Stimulated activated CD4-positive, alpha-beta T cell treated with anti-CD3 and anti-CD28 coated beads, TNF-alpha, amount 100 ng/mL, for 1 hour (primary cell): Measurements from ENCODE around the gene CFI.
"Not testable (repeated sequence)": the region's sequence is repeated elsewhere in the genome, so short reads cannot be mapped to it uniquely, and the experiment has no call there.

Source experiments
- DNase-seq, 3 donors: peaks; one replicate each; pipeline ENCODE4 v3.0.0-alpha.2; 2020; ENCODE audit warnings: low read depth in 3 of 3, low spot score in 1 of 3

CFI gene

DNA sequence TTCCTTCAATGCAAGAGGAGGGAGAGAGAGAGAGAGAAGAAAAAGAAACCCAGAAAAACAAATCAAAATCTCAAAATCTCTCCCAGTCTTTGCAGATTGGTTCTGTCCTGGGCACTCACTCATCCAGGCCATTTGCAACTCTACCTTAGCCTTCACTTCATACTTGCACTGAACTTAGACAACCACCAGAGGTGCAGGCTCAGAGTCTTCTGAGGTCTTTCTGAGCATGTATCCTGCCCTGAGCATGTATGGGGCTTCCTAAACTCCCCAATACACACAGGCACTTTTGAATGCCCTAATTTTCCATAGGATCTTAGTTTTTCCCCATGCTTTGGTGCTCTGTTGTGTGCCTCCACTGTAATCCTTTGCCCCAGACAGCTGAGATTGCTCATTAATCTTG, 2.9 kb downstream of the CFI start:
- DNase-seq = no peak

- DNase-seq = no peak
Observed at GRCh38 chr4:109795059-109795458, 6.7 kb downstream of the CFI start.

DNA sequence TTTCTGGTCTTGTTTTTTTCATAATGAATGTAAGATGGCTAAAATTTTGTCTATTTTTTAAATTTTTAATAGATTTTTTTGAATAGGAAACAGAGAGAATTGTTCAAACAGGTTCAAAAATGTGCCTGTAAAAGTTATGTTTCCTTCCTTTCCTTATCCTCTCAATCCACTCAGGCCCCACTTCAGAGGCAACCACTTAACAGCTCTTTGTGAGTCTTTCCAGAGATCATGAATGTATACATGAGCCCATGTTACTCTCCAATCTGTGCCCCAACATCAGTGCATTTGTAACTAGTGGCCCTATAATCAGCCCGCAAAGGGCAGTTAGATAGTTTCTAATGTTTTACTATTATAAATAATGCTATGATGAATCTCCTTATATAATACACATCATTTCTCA, 14.0 kb downstream of the CFI start:
- DNase-seq = no peak

DNA sequence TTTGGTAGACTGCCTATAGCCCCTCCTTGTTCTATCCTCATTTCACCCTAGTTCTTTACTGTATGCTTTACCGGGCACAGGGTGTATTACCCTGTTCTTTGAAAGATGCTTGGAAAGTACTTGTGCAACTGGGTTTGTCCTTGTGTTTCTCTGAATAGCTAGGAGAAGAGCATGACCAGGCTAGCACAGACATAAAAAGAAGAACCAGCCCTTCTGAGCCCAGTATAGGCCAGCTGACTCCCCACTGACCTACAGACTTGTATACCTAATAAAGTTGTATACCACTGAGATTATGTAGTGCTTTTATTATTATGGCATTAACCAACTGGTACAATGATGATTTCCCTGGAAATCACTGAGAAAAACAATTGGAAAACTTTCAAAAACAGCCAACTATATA, 15.0 kb downstream of the CFI start:
- DNase-seq = no peak

DNA sequence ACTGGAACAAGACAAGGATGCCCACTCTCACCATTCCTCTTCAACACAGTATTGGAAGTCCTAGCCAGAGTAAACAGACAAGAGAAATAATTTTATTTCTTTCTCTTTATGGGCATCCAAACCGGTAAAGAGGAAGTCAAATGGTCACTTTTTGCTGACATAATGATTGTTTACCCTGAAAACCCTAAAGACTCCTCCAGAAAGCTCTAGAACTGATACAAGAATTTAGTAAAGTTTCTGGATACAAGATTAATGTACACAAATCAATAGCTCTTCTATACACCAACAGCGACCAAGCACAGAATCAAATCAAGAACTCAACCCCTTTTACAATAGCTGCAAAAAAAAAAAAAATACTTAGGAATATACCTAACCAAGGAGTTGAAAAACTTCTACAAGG, 19.7 kb downstream of the CFI start:
- not testable (repeated sequence) for DNase-seq

- no peak for DNase-seq
Observed at GRCh38 chr4:109764789-109765402, 36.9 kb downstream of the CFI start.

GRCh38 chr4:109764376-109764775, 37.4 kb downstream of the CFI start:
- DNase-seq = no peak

DNA sequence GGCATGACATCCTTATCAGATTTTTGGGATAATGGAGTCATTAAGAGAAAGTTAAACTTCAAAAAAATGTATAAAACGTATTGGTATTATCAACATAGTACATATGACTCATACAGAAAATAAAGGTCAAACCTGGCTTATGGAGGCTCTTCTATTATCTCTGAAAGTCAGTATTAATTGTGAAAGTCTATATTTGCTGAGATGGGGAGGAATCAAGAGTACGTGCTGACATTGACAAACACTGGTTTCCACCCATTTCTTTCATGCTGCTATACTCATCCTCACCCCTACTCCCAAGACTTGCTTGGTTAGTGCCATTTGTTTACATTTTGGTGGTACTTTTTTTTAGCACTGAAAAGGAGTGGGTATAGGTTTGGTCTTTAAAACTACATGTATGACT, 41.1 kb downstream of the CFI start:
- DNase-seq = no peak

DNA sequence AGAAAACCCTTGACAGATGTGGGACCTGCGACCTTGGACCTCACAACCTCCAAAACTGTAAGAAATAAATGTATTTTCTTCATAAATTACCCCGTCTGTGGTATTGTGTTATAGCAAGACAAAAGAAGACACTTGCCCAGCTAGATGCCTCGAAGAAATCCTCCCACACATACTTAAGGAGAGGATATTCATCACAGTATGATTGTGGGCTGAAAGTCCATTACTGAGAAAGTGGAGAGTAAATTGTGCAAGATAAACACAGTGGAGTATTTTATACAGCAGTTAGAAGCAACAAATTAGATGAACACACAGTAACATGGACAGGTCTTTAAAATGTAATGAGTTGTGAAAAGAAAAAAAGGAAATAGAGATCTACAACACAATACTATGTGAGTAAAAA, 46.1 kb downstream of the CFI start:
- DNase-seq = no peak

- DNase-seq = no peak
Observed at GRCh38 chr4:109754093-109754857, 47.5 kb downstream of the CFI start.

DNA sequence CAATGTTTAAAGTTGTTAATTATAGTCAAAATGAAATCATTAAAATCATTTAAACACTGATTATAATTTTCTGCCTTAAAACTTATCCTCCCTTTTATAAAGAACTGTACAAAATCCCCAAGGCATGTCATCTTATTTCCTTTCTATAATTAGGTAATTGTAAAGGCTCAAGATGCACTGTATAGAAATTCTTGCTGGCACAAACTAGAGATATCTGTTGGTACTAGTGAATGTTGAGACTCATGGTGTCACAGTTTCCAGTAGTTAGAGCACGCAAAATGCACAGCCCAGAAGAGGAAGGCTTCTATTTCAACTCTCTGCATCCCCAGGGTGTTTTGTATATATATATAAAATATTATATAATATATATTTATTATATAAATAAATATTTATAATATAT, 49.3 kb downstream of the CFI start:
- no peak for DNase-seq

DNA sequence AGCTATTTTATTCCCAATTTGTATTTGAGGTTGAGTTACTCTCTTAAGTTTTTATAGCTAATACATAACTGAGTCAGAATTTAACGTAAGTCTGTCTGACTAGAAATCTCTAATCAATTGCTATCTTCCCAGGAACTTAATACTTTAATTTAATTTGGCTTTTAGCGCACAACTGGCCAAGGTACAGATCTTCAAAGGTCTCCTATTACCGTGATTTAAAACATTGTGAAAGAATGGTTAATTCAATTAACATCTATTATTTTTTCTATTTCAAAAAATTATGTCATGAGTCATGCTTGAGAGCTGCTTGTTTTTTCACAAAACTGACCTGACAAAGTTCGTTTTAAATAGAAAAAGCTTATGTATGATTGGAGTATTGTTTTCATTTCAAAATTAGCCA, 49.9 kb downstream of the CFI start:
- DNase-seq = no peak

DNA sequence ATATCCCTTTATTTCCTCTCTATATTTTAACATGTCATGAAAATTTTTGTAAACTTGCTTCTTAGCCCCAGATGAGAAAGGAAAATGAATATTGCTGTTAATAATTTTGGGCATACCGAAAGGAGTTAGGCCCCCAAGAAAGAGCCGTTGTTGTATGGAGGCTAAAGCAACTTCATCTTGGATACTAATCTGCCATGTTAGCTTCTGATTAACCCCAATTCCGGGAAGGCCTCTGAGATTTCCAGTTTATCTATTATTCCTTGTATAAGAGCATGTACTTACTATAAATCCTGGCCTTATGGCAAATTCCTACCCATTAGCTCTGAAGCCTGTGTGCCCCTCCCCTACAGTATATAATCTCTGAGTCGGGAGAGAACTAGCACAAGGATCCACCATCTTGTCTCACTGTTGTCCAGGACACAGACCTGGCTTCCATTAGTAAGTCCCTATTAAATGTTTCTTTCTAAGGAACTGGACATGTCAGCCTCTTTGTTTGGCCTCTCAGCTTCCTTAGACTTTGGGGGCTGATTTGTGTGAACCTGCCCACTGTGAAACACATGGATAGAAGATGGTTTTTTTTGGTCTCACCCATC, 51.1 kb downstream of the CFI start:
- DNase-seq = no peak

DNA sequence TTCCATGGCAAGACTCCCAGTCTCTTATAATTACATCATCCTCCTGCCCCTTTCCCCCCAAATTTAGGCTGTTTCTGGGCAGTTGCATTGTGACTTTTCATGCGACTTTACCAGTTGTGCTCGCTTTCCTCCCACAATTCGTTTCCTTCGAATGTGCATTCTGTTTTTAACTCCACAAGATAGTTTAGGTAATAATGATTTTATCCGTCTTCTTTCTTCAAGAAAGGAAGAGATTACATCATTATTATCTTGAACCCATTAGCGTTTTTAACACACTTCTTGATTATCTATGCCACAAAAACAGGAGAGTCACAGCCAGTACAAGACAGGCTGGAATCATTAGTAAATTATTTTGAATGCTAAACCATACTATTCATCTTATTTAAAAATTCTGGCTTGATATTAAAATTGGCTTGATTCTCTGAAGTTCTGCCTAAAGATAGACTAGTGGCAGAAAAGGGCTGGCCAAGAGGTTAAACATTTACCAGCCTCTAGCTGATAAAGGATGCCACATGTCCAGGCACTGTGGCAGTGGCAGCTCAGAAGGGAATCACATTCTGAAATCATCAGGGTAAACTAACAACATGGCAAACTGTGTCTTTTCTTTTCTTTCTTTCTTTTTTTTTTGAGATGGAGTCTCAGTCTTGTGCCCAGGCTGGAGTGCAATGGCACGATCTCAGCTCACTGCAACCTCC, 52.3 kb downstream of the CFI start:
- DNase-seq = no peak

- no peak for DNase-seq
Observed at GRCh38 chr4:109748114-109748513, 53.7 kb downstream of the CFI start.

- no peak for DNase-seq
Observed at GRCh38 chr4:109746728-109747127, 55.1 kb downstream of the CFI start.

GRCh38 chr4:109745830-109746229, 56.0 kb downstream of the CFI start:
- DNase-seq = no peak

GRCh38 chr4:109739547-109739946, 62.3 kb downstream of the CFI start:
- DNase-seq = no peak

DNA sequence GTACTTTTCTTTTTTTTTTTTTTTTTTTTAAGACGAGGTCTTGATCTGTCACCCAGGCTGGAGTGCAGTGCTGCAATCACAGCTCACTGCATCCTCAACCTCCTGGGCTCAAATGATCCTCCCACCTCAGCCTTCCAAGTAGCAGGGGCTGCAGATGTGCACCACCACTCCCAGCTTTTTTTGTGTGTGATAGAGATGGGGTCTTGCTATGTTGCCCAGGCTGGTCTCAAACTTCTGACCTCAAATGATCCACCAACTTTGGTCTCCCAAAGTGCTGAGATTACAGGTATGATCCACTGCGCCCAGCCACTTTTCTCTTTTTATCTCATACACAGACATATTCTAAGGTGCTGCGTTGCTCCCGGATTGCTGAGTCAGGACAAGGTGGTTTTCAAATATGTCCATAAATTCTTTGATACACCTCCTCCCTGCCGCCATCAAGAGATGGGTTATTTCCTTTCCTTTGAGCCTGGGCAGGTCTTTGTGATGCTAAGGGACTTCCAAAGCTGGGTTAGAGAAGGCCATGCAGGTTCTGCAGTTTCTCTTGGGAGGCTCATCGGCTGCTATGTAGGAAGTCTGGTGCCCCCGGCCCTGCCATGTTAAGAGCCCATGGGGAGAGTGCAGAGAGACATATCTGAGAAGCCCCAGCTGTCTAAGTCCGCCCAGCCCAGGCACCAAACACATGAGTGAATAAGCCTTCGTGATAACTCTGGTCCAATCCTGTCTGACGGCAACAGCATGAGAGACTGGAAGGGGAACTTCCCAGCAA, 63.5 kb downstream of the CFI start:
- DNase-seq = no peak

DNA sequence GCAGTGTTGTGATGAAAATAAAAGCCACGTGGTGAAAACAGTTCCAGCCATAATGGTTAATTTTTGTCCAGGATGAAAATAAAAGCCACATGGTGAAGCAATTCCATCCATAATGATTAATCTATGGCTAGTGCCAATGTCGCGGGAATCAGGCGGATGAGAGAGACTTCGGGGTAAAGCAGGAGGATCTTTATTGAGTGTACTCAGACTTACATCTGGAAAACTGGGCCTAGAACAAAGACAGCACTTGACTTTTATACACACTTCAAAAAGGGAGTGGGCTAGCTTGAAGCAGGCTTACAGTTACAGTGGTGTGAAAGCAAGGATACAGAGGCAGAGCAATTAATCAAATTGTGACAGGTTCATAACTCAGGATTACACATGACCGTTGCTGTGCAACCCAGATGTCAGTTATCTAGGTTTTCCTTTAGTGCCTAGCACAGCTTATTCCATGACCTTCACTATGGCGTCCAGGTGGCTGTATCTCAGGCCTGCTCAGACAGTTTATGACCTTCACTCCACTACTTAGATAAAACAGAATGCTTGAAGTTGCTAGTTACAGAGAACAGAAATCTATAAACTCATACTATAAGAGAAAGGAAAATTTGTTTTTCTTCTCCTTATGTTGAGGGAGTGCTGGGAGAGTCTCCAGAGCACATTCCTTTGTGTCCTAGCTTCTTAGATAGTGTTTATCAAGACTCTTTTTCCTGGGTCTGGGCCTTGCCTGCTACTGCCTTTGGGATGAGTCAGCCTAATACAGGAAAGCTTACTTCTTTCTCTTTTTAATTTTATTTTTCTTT, 66.0 kb downstream of the CFI start:
- no peak for DNase-seq

- DNase-seq = no peak
Observed at GRCh38 chr4:109733728-109734127, 68.1 kb downstream of the CFI start.
